Parathyroid adenoma (tissue), 2 donors: ENCODE data around the gene TEX261.

Experiments
- H2AFZ ChIP-seq: fragments of 300-600 bp; sonication (generic); one replicate; pipeline ENCODE4 v1.7.0; 2017; ENCODE audit warnings: antibody characterized with exemption, mild to moderate bottlenecking
- H3K27ac ChIP-seq: fragments of 300-600 bp; sonication (generic); one replicate; pipeline ENCODE4 v1.7.0; 2017
- H3K27me3 ChIP-seq: fragments of 300-600 bp; sonication (generic); one replicate; pipeline ENCODE4 v1.7.0; 2017; ENCODE audit warnings: low read length; ENCODE audit not compliant: control insufficient read depth, insufficient read depth
- H3K36me3 ChIP-seq: fragments of 300-600 bp; sonication (generic); one replicate; pipeline ENCODE4 v1.7.0; 2017; ENCODE audit warnings: low read length; ENCODE audit not compliant: control insufficient read depth, insufficient read depth
- H3K4me1 ChIP-seq: fragments of 300-600 bp; sonication (generic); one replicate; pipeline ENCODE4 v1.7.0; 2017; ENCODE audit warnings: control low read depth
- H3K4me2 ChIP-seq: fragments of 300-600 bp; sonication (generic); one replicate; pipeline ENCODE4 v1.7.0; 2017; ENCODE audit warnings: low read length
- H3K4me3 ChIP-seq: fragments of 300-600 bp; sonication (generic); one replicate; pipeline ENCODE4 v1.7.0; 2017; ENCODE audit warnings: low read depth, low read length
- H3K79me2 ChIP-seq: fragments of 300-600 bp; sonication (generic); one replicate; pipeline ENCODE4 v1.7.0; 2017; ENCODE audit warnings: control low read depth
- H3K9ac ChIP-seq: fragments of 300-600 bp; sonication (generic); one replicate; pipeline ENCODE4 v1.7.0; 2017; ENCODE audit warnings: mild to moderate bottlenecking
- H3K9me3 ChIP-seq: fragments of 300-600 bp; sonication (generic); one replicate; pipeline ENCODE4 v1.7.0; 2017; ENCODE audit warnings: low read length; ENCODE audit not compliant: control insufficient read depth
- CTCF ChIP-seq: fragments of 300-600 bp; sonication (generic); IDR thresholded peaks from one replicate; pipeline ENCODE4 v1.7.0; 2017; ENCODE audit warnings: antibody characterized with exemption, mild to moderate bottlenecking
- donor health status: primary hyperparathyroidism.

The TEX261 gene

GRCh38 chr2:71005271-71006202, 10.9 kb upstream of the TEX261 start:
- no peak for TF ChIP-seq CTCF
- Histone ChIP-seq H3K27me3 (no peaks in the 10 kb centered on the region), H3K9me3 (no peaks in the 10 kb centered on the region), H3K4me1 (no peaks in the 10 kb centered on the region), H3K4me3 (no peak overlapping the region), H2AFZ (no peak overlapping the region), H3K27ac (no peak overlapping the region), H3K4me2 (no peak overlapping the region), H3K36me3 (no peaks in the 10 kb centered on the region), H3K9ac (no peak overlapping the region), H3K79me2 (no peaks in the 10 kb centered on the region)

GRCh38 chr2:71004857-71005256, 10.2 kb upstream of the TEX261 start:
- no peak overlapping the region for H3K9ac ChIP-seq
- no peaks in the 10 kb centered on the region for H3K79me2 ChIP-seq
- no peaks in the 10 kb centered on the region for H3K27me3 ChIP-seq
- H2AFZ ChIP-seq, result no peak overlapping the region
- TF ChIP-seq CTCF, result no peak
- no peak overlapping the region for H3K4me2 ChIP-seq
- no peak overlapping the region for H3K4me3 ChIP-seq
- H3K36me3 ChIP-seq, result no peaks in the 10 kb centered on the region
- no peaks in the 10 kb centered on the region for H3K4me1 ChIP-seq
- H3K9me3 ChIP-seq, result no peaks in the 10 kb centered on the region
- no peak overlapping the region for H3K27ac ChIP-seq

GRCh38 chr2:71003966-71004755, 9.5 kb upstream of the TEX261 start:
- Histone ChIP-seq H3K9ac (no peak overlapping the region), H3K79me2 (no peaks in the 10 kb centered on the region), H3K27ac (no peak overlapping the region), H2AFZ (no peak overlapping the region), H3K27me3 (no peaks in the 10 kb centered on the region), H3K36me3 (no peaks in the 10 kb centered on the region), H3K4me3 (no peak overlapping the region), H3K9me3 (no peaks in the 10 kb centered on the region), H3K4me1 (no peaks in the 10 kb centered on the region), H3K4me2 (no peak overlapping the region)
- no peak for TF ChIP-seq CTCF

GRCh38 chr2:71003396-71003795, 8.7 kb upstream of the TEX261 start:
- no peak for TF ChIP-seq CTCF
- Histone ChIP-seq H3K27ac (no peak overlapping the region), H3K4me2 (no peak overlapping the region), H3K27me3 (no peaks in the 10 kb centered on the region), H3K36me3 (no peaks in the 10 kb centered on the region), H3K9me3 (no peaks in the 10 kb centered on the region), H3K4me3 (no peak overlapping the region), H2AFZ (no peak overlapping the region), H3K79me2 (no peaks in the 10 kb centered on the region), H3K4me1 (no peaks in the 10 kb centered on the region), H3K9ac (no peak overlapping the region)
